Neural cell (in vitro differentiated cells): ENCODE measurements around the gene VWC2. TPM values are rescaled to one million over a fixed set of nuclear protein-coding genes. Genes with fewer than 3 reads are reported as not detected.

Experiments used
- H2AFZ ChIP-seq: fragments of 200-600, 300-800 bp; sonication (generic), shearing (Covaris generic); 2 replicates; pipeline ENCODE4 v1.6.0; 2014; ENCODE audit warnings: low read depth, mild to moderate bottlenecking, antibody characterized with exemption, low read length, moderate library complexity
- H3F3A ChIP-seq: fragments of 200-600 bp; shearing (Covaris generic); 2 replicates; pipeline ENCODE4 v1.6.1; 2016; ENCODE audit warnings: mild to moderate bottlenecking, moderate library complexity, mixed read lengths, antibody characterized with exemption, low read length; ENCODE audit not compliant: insufficient read depth, poor library complexity, severe bottlenecking
- H3K27ac ChIP-seq: fragments of 200-600, 300-800 bp; sonication (generic), shearing (Covaris generic); 2 replicates; pipeline ENCODE4 v1.5.1; 2014; ENCODE audit warnings: mild to moderate bottlenecking, low read length, moderate library complexity
- H3K27me3 ChIP-seq: fragments of 300-800, 200-600 bp; sonication (generic), shearing (Covaris generic); 2 replicates; pipeline ENCODE4 v1.6.0; 2014; ENCODE audit warnings: mild to moderate bottlenecking, low read depth, low read length, moderate library complexity; ENCODE audit not compliant: insufficient read depth
- H3K36me3 ChIP-seq: fragments of 300-800, 200-600 bp; sonication (generic), shearing (Covaris generic); 2 replicates; pipeline ENCODE4 v1.5.1; 2014; ENCODE audit warnings: mild to moderate bottlenecking, antibody characterized with exemption, low read length, moderate library complexity; ENCODE audit not compliant: insufficient read depth
- H3K4me2 ChIP-seq: fragments of 300-800, 200-600 bp; sonication (generic), shearing (Covaris generic); 2 replicates; pipeline ENCODE4 v1.6.0; 2014; ENCODE audit warnings: mild to moderate bottlenecking, low read length
- H3K4me3 ChIP-seq: fragments of 300-800, 200-600 bp; sonication (generic), shearing (Covaris generic); 2 replicates; pipeline ENCODE4 v1.5.1; 2014; ENCODE audit warnings: mild to moderate bottlenecking, low read length, moderate library complexity
- H3K79me2 ChIP-seq: fragments of 200-600 bp; shearing (Covaris generic); replicated peaks from 2 replicates; pipeline ENCODE4 v1.6.0; 2014; ENCODE audit warnings: mild to moderate bottlenecking, low read length, moderate library complexity; ENCODE audit not compliant: insufficient read depth
- H3K9ac ChIP-seq: fragments of 300-800, 200-600 bp; sonication (generic), shearing (Covaris generic); 2 replicates; pipeline ENCODE4 v1.6.1; 2016; ENCODE audit warnings: mild to moderate bottlenecking, low read length, mixed read lengths
- H3K9me2 ChIP-seq: fragments of 200-600 bp; shearing (Covaris generic); 2 replicates; pipeline ENCODE4 v1.6.1; 2016; ENCODE audit warnings: mild to moderate bottlenecking, low read length, mixed read lengths; ENCODE audit not compliant: insufficient read depth
- H3K9me3 ChIP-seq: fragments of 200-600, 300-800 bp; sonication (generic), shearing (Covaris generic); 2 replicates; pipeline ENCODE4 v1.6.1; 2016; ENCODE audit warnings: mild to moderate bottlenecking, mixed run types, low read length, moderate library complexity, mixed read lengths
- H4K20me1 ChIP-seq: fragments of 200-600 bp; shearing (Covaris generic); 2 replicates; pipeline ENCODE4 v1.6.1; 2016; ENCODE audit warnings: mild to moderate bottlenecking, mixed run types; ENCODE audit not compliant: insufficient read depth
- EP300 ChIP-seq: fragments of 450-650 bp; conservative IDR thresholded peaks from 2 replicates; pipeline ENCODE4 v1.6.1; 2014; ENCODE audit warnings: antibody characterized with exemption, mild to moderate bottlenecking, moderate library complexity; ENCODE audit not compliant: poor library complexity, severe bottlenecking
- MXI1 ChIP-seq: fragments of 450-650 bp; conservative IDR thresholded peaks from 2 replicates; pipeline ENCODE4 v1.6.1; 2014; ENCODE audit warnings: antibody characterized with exemption, mild to moderate bottlenecking; ENCODE audit not compliant: poor library complexity, severe bottlenecking
- POLR2AphosphoS5 ChIP-seq: IDR thresholded peaks from 2 replicates; pipeline ENCODE4 v1.6.1; 2012
- RAD21 ChIP-seq: fragments of 450-650 bp; conservative IDR thresholded peaks from 2 replicates; pipeline ENCODE4 v1.6.1; 2014; ENCODE audit warnings: antibody characterized with exemption, mild to moderate bottlenecking, moderate library complexity
- SMC3 ChIP-seq: fragments of 450-650 bp; conservative IDR thresholded peaks from 2 replicates; pipeline ENCODE4 v1.6.1; 2014; ENCODE audit warnings: antibody characterized with exemption, mild to moderate bottlenecking, moderate library complexity; ENCODE audit not compliant: poor library complexity
- TAF1 ChIP-seq: IDR thresholded peaks from 2 replicates; pipeline ENCODE4 v1.6.1; 2012; ENCODE audit warnings: low read depth
- polyA plus RNA-seq: library from polyadenylated mRNA; depleted of rRNA; stranded (reverse); fragments of >200 nt; gene quantifications from 2 replicates; pipeline ENCODE4 v1.2.3, GENCODE V29; 2014
- TF ChIP-seq, protein P1 (sequence below): IDR thresholded peaks from 2 replicates; pipeline ENCODE4 v1.6.1; 2012; ENCODE audit warnings: borderline replicate concordance
- TF ChIP-seq, protein P2 (sequence below): fragments of 450-650 bp; IDR thresholded peaks from 2 replicates; pipeline ENCODE4 v1.5.1; 2014; ENCODE audit warnings: antibody characterized with exemption, mild to moderate bottlenecking, moderate library complexity; ENCODE audit not compliant: poor library complexity, severe bottlenecking

VWC2 gene
- polyA plus RNA-seq, 1 donor from 2014 or later: 4.6 TPM

DNA sequence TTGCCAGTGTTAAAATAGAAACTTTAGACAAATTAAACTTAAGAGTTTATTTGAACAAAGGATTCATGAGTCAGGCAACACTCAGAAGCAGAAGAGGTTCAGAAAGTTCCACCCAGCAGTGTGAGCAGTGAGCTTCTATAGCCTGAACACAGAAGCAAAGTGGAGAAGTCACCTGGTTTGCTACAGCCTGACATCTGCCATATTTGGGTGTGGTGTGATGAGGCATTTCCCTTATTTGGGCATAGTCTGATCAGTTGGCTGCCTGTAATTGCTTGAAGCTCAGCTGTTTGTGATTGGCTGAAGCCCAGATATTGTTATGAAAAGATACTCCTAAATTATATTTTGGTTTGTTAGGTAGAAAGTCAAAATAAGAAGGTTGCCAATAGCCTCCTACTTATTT is 39.1 kb downstream of the VWC2 start:
- Histone ChIP-seq H3F3A (peaks cover 3% of the 10 kb centered on the region), H3K4me2 (no peak overlapping the region), H3K27me3 (no peaks in the 10 kb centered on the region), H3K4me3 (no peak overlapping the region), H3K9me3 (no peaks in the 10 kb centered on the region), H3K36me3 (no peaks in the 10 kb centered on the region), H3K9me2 (no peaks in the 10 kb centered on the region), H4K20me1 (no peaks in the 10 kb centered on the region), H2AFZ (no peak overlapping the region), H3K9ac (no peak overlapping the region), H3K79me2 (no peaks in the 10 kb centered on the region), H3K27ac (no peak overlapping the region)
- TF ChIP-seq MXI1 (no peak), TAF1 (no peak), RAD21 (no peak)
- TF ChIP-seq, protein P1, sequence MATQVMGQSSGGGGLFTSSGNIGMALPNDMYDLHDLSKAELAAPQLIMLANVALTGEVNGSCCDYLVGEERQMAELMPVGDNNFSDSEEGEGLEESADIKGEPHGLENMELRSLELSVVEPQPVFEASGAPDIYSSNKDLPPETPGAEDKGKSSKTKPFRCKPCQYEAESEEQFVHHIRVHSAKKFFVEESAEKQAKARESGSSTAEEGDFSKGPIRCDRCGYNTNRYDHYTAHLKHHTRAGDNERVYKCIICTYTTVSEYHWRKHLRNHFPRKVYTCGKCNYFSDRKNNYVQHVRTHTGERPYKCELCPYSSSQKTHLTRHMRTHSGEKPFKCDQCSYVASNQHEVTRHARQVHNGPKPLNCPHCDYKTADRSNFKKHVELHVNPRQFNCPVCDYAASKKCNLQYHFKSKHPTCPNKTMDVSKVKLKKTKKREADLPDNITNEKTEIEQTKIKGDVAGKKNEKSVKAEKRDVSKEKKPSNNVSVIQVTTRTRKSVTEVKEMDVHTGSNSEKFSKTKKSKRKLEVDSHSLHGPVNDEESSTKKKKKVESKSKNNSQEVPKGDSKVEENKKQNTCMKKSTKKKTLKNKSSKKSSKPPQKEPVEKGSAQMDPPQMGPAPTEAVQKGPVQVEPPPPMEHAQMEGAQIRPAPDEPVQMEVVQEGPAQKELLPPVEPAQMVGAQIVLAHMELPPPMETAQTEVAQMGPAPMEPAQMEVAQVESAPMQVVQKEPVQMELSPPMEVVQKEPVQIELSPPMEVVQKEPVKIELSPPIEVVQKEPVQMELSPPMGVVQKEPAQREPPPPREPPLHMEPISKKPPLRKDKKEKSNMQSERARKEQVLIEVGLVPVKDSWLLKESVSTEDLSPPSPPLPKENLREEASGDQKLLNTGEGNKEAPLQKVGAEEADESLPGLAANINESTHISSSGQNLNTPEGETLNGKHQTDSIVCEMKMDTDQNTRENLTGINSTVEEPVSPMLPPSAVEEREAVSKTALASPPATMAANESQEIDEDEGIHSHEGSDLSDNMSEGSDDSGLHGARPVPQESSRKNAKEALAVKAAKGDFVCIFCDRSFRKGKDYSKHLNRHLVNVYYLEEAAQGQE: no peak
- TF ChIP-seq, protein P2, sequence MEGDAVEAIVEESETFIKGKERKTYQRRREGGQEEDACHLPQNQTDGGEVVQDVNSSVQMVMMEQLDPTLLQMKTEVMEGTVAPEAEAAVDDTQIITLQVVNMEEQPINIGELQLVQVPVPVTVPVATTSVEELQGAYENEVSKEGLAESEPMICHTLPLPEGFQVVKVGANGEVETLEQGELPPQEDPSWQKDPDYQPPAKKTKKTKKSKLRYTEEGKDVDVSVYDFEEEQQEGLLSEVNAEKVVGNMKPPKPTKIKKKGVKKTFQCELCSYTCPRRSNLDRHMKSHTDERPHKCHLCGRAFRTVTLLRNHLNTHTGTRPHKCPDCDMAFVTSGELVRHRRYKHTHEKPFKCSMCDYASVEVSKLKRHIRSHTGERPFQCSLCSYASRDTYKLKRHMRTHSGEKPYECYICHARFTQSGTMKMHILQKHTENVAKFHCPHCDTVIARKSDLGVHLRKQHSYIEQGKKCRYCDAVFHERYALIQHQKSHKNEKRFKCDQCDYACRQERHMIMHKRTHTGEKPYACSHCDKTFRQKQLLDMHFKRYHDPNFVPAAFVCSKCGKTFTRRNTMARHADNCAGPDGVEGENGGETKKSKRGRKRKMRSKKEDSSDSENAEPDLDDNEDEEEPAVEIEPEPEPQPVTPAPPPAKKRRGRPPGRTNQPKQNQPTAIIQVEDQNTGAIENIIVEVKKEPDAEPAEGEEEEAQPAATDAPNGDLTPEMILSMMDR: no peak

DNA sequence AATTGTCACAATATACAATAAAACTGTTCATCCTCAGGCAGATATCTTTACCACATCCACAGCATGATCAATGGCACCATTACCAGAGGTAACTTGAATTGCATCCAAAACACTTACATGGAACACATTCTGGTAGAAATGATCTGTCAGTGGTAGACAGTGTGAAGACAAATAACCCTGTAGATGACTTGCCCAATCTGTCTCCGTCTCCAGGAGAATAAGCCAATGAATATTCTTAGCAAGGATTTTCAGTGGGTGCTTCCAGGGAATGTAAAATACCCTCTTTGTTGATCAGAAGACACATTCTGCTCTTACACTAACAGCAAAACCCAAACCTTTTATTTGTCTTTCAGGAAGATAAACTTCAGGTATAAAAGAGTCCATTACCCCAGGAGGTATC is 43.8 kb downstream of the VWC2 start:
- Histone ChIP-seq H3K9me2 (no peaks in the 10 kb centered on the region), H3K9me3 (no peaks in the 10 kb centered on the region)

DNA sequence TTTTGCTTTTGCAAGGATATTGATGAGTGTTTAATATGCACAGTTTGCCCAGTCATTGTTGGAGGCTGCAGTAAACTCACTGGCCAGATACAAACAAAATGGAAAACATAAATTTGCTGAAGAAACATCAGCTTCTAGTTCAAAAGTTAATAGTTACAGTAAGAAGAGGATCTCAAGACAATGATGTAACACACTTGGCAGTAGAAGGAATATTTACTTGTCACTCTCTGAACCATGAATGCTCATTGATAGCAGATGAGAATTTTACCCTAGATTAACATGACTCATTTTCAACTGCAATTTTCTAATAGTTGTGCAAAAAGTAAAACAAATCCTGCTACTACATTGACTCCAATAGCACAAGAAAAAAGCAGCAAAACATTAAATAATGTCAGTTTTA is 47.7 kb downstream of the VWC2 start:
- Histone ChIP-seq H3K27ac (no peak overlapping the region), H3K9ac (no peak overlapping the region), H3K9me2 (no peaks in the 10 kb centered on the region), H3K79me2 (no peaks in the 10 kb centered on the region), H3K36me3 (no peaks in the 10 kb centered on the region), H3K9me3 (no peaks in the 10 kb centered on the region), H3K4me3 (no peak overlapping the region), H4K20me1 (no peaks in the 10 kb centered on the region), H2AFZ (no peak overlapping the region), H3K27me3 (no peaks in the 10 kb centered on the region), H3K4me2 (no peak overlapping the region), H3F3A (peaks cover 2% of the 10 kb centered on the region)
- TF ChIP-seq, protein P2: no peak
- TF ChIP-seq POLR2AphosphoS5: no peak
- no peak for TF ChIP-seq RAD21
- no peak for TF ChIP-seq SMC3
- no peak for TF ChIP-seq TAF1

More for the DNA sequence above, 43.8 kb downstream of the VWC2 start:
- Histone ChIP-seq H2AFZ (no peak overlapping the region), H3K79me2 (no peaks in the 10 kb centered on the region), H3K27me3 (no peaks in the 10 kb centered on the region), H3K4me2 (no peak overlapping the region), H3K36me3 (no peaks in the 10 kb centered on the region), H3K27ac (peak overlapping the region; percentile 49), H3K4me3 (peak overlapping the region; percentile 1), H4K20me1 (no peaks in the 10 kb centered on the region), H3F3A (peaks cover 3% of the 10 kb centered on the region), H3K9ac (no peak overlapping the region)
- TF ChIP-seq POLR2AphosphoS5 (no peak), EP300 (peak; percentile 38)
